Stimulated activated CD4-positive, alpha-beta T cell treated with anti-CD3 and anti-CD28 coated beads, Interleukin-4, amount 100 ng/mL, for 24 hours (primary cell): Measurements from ENCODE around the gene POLR1A.

Source experiments
- DNase-seq: peaks from one replicate; pipeline ENCODE4 v3.0.0-alpha.2; 2020

POLR1A gene

GRCh38 chr2:86036669-86037138 is 69.0 kb downstream of the POLR1A start:
- DNase-seq = no peak

- DNase-seq = peak; percentile 54
Measured at GRCh38 chr2:86035883-86036668, 69.6 kb downstream of the POLR1A start.

- DNase-seq = no peak
Measured at GRCh38 chr2:86035376-86035882, 70.3 kb downstream of the POLR1A start.

- DNase-seq = no peak
Measured at GRCh38 chr2:86033751-86034692, 71.7 kb downstream of the POLR1A start.

DNA sequence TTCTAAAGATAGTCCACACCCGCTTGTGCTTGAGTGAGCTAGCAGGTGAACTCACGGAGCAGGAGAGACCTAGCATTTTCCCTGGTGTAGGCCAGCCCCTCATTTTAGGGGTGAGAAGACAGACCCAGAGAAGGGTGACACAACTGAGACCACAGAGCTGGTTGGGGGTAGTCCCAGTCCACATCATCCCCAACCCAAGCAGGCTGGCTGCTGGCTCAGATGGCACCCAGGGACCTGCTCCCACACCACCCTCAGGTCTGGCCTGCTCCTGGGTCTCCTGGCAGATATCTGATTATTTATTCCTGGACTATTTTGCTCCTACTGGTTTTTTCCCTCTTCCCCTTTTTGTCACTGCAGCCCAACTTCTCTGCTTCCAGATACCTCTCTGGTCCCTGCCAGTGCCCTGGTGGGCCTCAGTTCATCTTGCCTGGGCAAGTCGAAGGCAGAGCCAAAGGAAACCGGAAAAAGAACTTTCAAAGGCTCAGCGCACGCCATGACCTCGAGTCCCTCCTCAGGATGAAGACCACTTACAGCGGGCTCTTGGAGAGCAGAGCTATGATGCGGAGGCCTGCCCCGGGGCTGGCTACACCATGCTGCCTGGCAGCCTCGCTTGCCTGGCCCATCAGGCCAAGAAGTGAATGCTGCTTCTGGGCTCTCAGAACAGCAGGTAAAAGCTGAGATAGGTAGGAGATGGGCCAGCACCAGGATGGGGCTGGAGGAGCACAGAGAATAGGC is 72.7 kb downstream of the POLR1A start:
- no peak for DNase-seq

- DNase-seq = no peak
Measured at GRCh38 chr2:86031606-86032005, 74.1 kb downstream of the POLR1A start.

DNA sequence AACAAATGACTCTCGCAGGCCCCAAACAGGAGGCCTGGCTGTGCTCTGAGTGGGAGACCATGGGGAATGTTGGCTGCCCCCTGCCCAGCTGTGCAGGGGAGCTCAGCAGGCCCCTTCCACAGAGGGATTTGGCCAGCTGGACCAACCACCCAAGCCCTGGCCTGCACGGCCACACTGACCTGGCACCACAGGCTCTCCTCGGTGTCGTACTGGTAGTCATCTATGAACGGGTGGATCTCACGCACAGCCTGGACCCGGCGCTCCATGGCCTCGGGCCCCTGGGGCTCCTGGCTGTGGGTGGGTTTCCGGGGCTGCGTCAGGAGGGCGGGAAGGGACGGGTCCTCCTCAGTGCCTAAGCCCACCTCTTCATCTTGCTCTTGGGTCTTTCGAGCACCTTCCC is 74.5 kb downstream of the POLR1A start:
- no peak for DNase-seq

DNA sequence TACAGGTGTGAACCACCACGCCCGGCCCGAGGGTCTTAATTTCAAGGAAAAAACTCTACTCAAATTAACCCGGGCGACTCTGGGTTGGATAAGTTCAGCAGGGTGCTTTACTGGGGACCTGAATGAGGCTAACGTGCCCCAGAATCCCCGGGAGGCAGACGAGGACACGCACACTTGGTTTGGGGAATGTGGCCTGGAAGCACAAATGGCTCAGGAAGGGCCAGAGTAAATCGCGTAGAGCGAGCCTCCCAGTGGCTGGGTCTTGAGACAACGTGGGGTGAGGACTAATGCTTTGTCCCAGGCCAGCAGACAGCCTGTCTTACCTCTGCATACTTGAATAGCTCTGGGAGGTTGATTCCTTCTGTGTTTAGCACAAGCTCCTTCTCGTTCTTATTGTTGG is 75.8 kb downstream of the POLR1A start:
- DNase-seq = no peak

GRCh38 chr2:86028766-86029381 is 76.8 kb downstream of the POLR1A start:
- DNase-seq = no peak

GRCh38 chr2:86027922-86028765 is 77.5 kb downstream of the POLR1A start:
- no peak for DNase-seq

DNA sequence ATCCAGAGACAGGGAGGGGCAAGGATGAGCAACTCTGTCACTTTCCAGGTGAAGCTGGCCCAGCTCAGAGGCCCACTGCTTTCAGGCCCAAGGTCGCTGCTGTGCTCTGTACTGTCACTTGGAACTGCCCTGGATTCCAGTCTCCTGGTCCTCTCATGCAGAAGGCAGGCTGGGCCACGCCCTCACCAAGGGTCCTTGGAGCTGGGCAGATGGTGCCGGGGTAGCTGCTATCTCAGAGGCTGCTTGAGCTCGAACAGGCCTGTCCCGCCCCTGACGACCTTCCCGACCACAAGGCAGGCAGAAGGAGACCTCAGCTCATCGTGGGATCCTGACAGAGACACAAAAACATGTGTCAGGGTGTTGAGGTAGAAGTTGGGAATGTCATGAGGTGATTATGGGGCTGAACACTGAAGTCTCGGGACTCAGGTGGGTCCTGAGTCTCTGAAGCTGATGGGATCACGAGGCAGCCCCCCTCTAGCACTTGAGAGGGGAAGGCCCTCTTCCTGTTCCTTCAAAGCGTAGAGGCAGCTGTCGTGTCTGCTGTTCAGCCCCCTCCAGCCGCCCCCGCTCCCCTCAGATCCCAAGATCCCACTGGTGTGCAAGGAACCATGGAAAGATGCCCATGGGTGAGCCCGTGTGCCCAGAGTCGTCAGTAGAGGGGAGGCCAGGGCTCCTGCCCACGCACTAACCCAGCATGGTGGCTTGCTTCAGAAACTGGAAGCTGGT is 78.3 kb downstream of the POLR1A start:
- DNase-seq = no peak

DNA sequence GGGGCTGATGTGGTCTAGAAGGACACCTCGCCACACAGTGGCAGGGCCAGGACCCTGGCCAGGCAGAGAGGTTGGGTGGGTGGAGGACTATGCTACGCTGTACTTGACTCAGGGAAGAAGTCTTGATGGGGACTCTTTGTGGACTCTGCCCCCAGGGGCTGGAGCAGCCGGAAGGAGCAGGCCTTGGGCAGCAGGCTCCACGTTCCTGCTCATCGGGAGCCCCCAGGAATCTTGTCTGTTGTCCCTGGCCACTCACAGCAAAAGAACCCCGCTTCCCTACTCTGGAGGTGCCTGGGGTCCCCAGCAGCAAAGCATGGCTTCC is 79.0 kb downstream of the POLR1A start:
- DNase-seq = no peak

- no peak for DNase-seq
Measured at GRCh38 chr2:86025976-86026743, 79.5 kb downstream of the POLR1A start.

DNA sequence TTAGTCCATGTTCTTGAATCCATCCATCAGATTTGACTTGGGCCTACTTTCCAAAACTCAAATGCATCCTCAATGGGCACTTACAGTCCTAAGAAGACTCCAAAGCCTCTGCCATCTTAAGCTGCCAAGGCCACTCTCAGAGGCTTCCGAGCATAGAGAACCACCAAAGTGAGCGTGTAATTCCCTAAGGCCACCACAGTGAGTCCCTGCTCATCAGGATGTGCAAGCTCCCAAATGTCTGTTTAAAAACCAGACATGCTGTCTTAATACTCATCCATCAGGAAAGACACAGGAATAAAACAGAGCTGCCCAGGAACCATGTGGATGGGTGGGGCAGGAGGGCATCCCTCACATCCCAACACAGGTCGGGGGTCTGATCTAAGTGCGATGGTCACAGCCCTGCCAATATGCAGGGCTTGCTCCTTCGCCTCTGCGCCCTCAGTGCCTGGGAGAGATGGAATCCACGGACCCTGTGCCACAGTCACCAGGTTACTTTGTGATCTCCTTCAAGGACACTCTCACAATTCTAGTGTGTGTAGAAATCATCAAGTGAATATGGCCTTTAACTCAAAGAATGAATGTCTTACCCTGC is 80.4 kb downstream of the POLR1A start:
- DNase-seq = no peak

GRCh38 chr2:86023366-86023712 is 82.3 kb downstream of the POLR1A start:
- no peak for DNase-seq

GRCh38 chr2:86022661-86023365 is 82.9 kb downstream of the POLR1A start:
- no peak for DNase-seq

- DNase-seq = no peak
Measured at GRCh38 chr2:86021396-86022378, 84.0 kb downstream of the POLR1A start.

GRCh38 chr2:86020984-86021383 is 84.7 kb downstream of the POLR1A start:
- no peak for DNase-seq
